Coronary artery (tissue), 2 donors: ENCODE data around the gene POLR2I.

Experiments used
- DNase-seq: peaks from one replicate; pipeline ENCODE4 v3.0.0-alpha.2; 2017; ENCODE audit warnings: low spot score
- H3K27ac ChIP-seq, 2 donors: fragments of 200-600 bp; sonication (generic); one replicate each; pipeline ENCODE4 v1.5.1; 2016 to 2019
- H3K4me3 ChIP-seq: fragments of 200-600 bp; sonication (generic); 2 replicates; pipeline ENCODE4 v1.5.1; 2016; ENCODE audit warnings: mild to moderate bottlenecking, moderate library complexity
- CTCF ChIP-seq: fragments of 200-600 bp; sonication (generic); IDR thresholded peaks from one replicate; pipeline ENCODE4 v1.5.1; 2019; ENCODE audit warnings: antibody characterized with exemption

POLR2I gene

GRCh38 chr19:36108684-36109083 lies 6.0 kb downstream of the POLR2I start:
- Histone ChIP-seq H3K4me3 (no peak overlapping the region), H3K27ac (no peak overlapping the region)
- no peak for DNase-seq
- no peak for TF ChIP-seq CTCF

GRCh38 chr19:36106991-36107390 lies 7.7 kb downstream of the POLR2I start:
- Histone ChIP-seq H3K4me3 (no peak overlapping the region), H3K27ac (no peak overlapping the region)
- TF ChIP-seq CTCF = no peak
- DNase-seq = no peak

- DNase-seq = no peak
- no peak for TF ChIP-seq CTCF
- Histone ChIP-seq H3K4me3 (no peak overlapping the region), H3K27ac (no peak overlapping the region)
These were observed 8.2 kb downstream of the POLR2I start for GRCh38 chr19:36106441-36106840.

GRCh38 chr19:36103842-36104552 lies 10.7 kb downstream of the POLR2I start:
- DNase-seq = no peak
- Histone ChIP-seq H3K4me3 (no peak overlapping the region), H3K27ac (no peak overlapping the region)
- TF ChIP-seq CTCF = no peak

- no peak for TF ChIP-seq CTCF
- Histone ChIP-seq H3K4me3 (no peak overlapping the region), H3K27ac (no peak overlapping the region)
- no peak for DNase-seq
These were observed 11.5 kb downstream of the POLR2I start for GRCh38 chr19:36103040-36103626.

- Histone ChIP-seq H3K27ac (no peak overlapping the region), H3K4me3 (no peak overlapping the region)
- DNase-seq = no peak
These were observed 12.9 kb downstream of the POLR2I start for GRCh38 chr19:36101550-36102327.

More at GRCh38 chr19:36101550-36102327, 12.9 kb downstream of the POLR2I start:
- TF ChIP-seq CTCF = no peak
